Activated T-cell treated with anti-CD3 and anti-CD28 coated beads, Interleukin-2, amount 50 U/mL, for 72 hours (primary cell): ENCODE data around the gene OR2T6. TPM values are rescaled to one million over a fixed set of nuclear protein-coding genes. Genes with fewer than 3 reads are reported as not detected.
"Not testable (repeated sequence)": the region's sequence is repeated elsewhere in the genome, so short reads cannot be mapped to it uniquely, and the experiment has no call there.

Source experiments
- ATAC-seq, 2 donors: fragments of 150-1000 bp; cut with Tn5 transposase; replicated peaks in 1 of 2; 2 replicates each; pipeline ENCODE4 v1.10.0; 2021; ENCODE audit warnings: moderate library complexity in 2 of 2, mild to moderate bottlenecking in 1 of 2
- DNase-seq, 2 donors: peaks; one replicate each; pipeline ENCODE4 v3.0.0; 2021 to 2022; ENCODE audit warnings: mixed read lengths in 1 of 2
- H3K27ac Mint-ChIP-seq: one replicate; pipeline ENCODE4 v1.8.0; 2022; ENCODE audit warnings: mild to moderate bottlenecking, moderate library complexity, mixed read lengths
- H3K27me3 Mint-ChIP-seq: one replicate; pipeline ENCODE4 v1.8.0; 2022; ENCODE audit warnings: low read depth, mixed read lengths
- H3K36me3 Mint-ChIP-seq, 2 donors: one replicate each; pipeline ENCODE4 v1.8.0; 2022; ENCODE audit warnings: mixed read lengths in 2 of 2, mild to moderate bottlenecking in 1 of 2; ENCODE audit not compliant: insufficient read depth in 2 of 2
- H3K4me1 Mint-ChIP-seq: one replicate; pipeline ENCODE4 v1.8.0; 2022; ENCODE audit warnings: low read depth, mixed read lengths
- H3K4me3 Mint-ChIP-seq, 2 donors: one replicate each; pipeline ENCODE4 v1.8.0; 2022; ENCODE audit warnings: mild to moderate bottlenecking in 2 of 2, mixed read lengths in 2 of 2, moderate library complexity in 2 of 2
- H3K9me3 Mint-ChIP-seq, 2 donors: one replicate each; pipeline ENCODE4 v1.8.0; 2022; ENCODE audit warnings: mixed read lengths in 2 of 2
- total RNA-seq, 2 donors: library from RNA; stranded (reverse); gene quantifications; one replicate each; pipeline ENCODE4 v1.2.3, GENCODE V29; 2022

Gene OR2T6
- total RNA-seq, 2 donors from 2014 or later = not detected

- not testable (repeated sequence) for DNase-seq, H3K27me3 Mint-ChIP-seq, H3K36me3 Mint-ChIP-seq, H3K4me3 Mint-ChIP-seq, H3K27ac Mint-ChIP-seq, H3K9me3 Mint-ChIP-seq, ATAC-seq, H3K4me1 Mint-ChIP-seq
Measured at GRCh38 chr1:248439283-248439682, 63.7 kb downstream of the OR2T6 start.

Other genes starting within 250 kb of the OR2T6 start
- not detected for gene OR2M5, start 230.6 kb upstream of the OR2T6 start, total RNA-seq
- not detected for gene OR2M2, start 200.9 kb upstream of the OR2T6 start, total RNA-seq
- gene OR2M3, start 178.5 kb upstream of the OR2T6 start, total RNA-seq = not detected
- not detected for gene OR2M4, start 144.3 kb upstream of the OR2T6 start, total RNA-seq
- not detected for gene OR2T33, start 97.8 kb upstream of the OR2T6 start, total RNA-seq
- gene OR2T12, start 72.3 kb upstream of the OR2T6 start, total RNA-seq = not detected
- gene OR2M7, start 51.2 kb upstream of the OR2T6 start, total RNA-seq = not detected
- not detected for gene OR14C36, start 27.0 kb upstream of the OR2T6 start, total RNA-seq
- not detected for gene OR2T4, start 14.1 kb upstream of the OR2T6 start, total RNA-seq
- gene OR2T1, start 27.3 kb downstream of the OR2T6 start, total RNA-seq = not detected
- not detected for gene OR2T2, start 69.9 kb downstream of the OR2T6 start, total RNA-seq
- not detected for gene OR2T3, start 97.6 kb downstream of the OR2T6 start, total RNA-seq
- not detected for gene OR2T5, start 112.8 kb downstream of the OR2T6 start, total RNA-seq
- gene OR2G6, start 132.3 kb downstream of the OR2T6 start, total RNA-seq = not detected
- gene OR2T29, start 187.0 kb downstream of the OR2T6 start, total RNA-seq = not detected
- not detected for gene OR2T34, start 199.0 kb downstream of the OR2T6 start, total RNA-seq
- gene OR2T10, start 222.0 kb downstream of the OR2T6 start, total RNA-seq = not detected